GM12878 (cell line): Measurements from ENCODE around the gene APOO. TPM values are rescaled to one million over a fixed set of nuclear protein-coding genes. Genes with fewer than 3 reads are reported as not detected.

ENCODE experiments used
- ATAC-seq: fragments of 200-7000 bp; cut with Tn5 transposase; 3 replicates; pipeline ENCODE4 v1.9.1; 2020; ENCODE audit warnings: mild to moderate bottlenecking, moderate library complexity
- BruUV-seq: library from RNA; stranded (reverse); fragments of 400-500 nt; replicated peaks from 2 replicates; lab custom pipeline; 2021; lab: Mats Ljungman, UMichigan
- CTCF ChIA-PET: fragments of 300-600 bp; sonication (Branson Sonifier 250); formaldehyde crosslinking; extraction: SDS; loops from one replicate; lab custom pipeline; 2021; ENCODE audit warnings: inconsistent platforms; lab: Yijun Ruan, JAX
- POLR2A ChIA-PET: fragments of 350-600 bp; formaldehyde crosslinking; extraction: SDS; loops from one replicate; lab custom pipeline; 2021; ENCODE audit warnings: inconsistent platforms; lab: Charles Lee
- RAD21 ChIA-PET: fragments of 300-600 bp; sonication (Branson Sonifier 250); formaldehyde crosslinking; loops from one replicate; lab custom pipeline; 2023; ENCODE audit warnings: antibody characterized with exemption; ENCODE audit not compliant: unreplicated experiment; lab: Charles Lee
- SMC1A ChIA-PET: fragments of 300-600 bp; sonication (Branson Sonifier 250); formaldehyde crosslinking; loops from one replicate; lab custom pipeline; 2023; ENCODE audit not compliant: unreplicated experiment, uncharacterized antibody; lab: Charles Lee
- DNase-seq: peaks from one replicate; pipeline ENCODE4 v3.0.0-alpha.2; 2011; ENCODE audit warnings: low read depth, low spot score
- FAIRE-seq: peaks from 3 replicates; lab custom pipeline; 2011; peaks lifted over from hg19 to GRCh38; lab: Jason Lieb, UNC
- H2AFZ ChIP-seq: 2 replicates; pipeline ENCODE4 v1.6.0; 2011; ENCODE audit warnings: low read depth, low read length, control low read depth; ENCODE audit not compliant: control insufficient read depth
- H3K27ac ChIP-seq: 2 replicates; pipeline ENCODE4 v1.5.1; 2011; ENCODE audit warnings: control low read depth; ENCODE audit not compliant: control insufficient read depth, insufficient read depth
- H3K27me3 ChIP-seq, 2 experiments: replicated peaks in 1 of 2; 2 replicates each; pipeline versions ENCODE4 v1.6.0 to v1.6.1; 2011; ENCODE audit warnings: low read length in 1 of 2; ENCODE audit not compliant: control insufficient read depth in 2 of 2, insufficient read depth in 2 of 2
- H3K36me3 ChIP-seq, 2 experiments: 2 replicates each; pipeline ENCODE4 v1.5.1; 2011; ENCODE audit warnings: low read length in 1 of 2; ENCODE audit not compliant: control insufficient read depth in 2 of 2, insufficient read depth in 2 of 2
- H3K4me1 ChIP-seq: 2 replicates; pipeline ENCODE4 v1.6.1; 2011; ENCODE audit warnings: mild to moderate bottlenecking, low read length, moderate library complexity, mixed read lengths; ENCODE audit not compliant: control insufficient read depth, insufficient read depth
- H3K4me2 ChIP-seq: 2 replicates; pipeline ENCODE4 v1.6.0; 2011; ENCODE audit warnings: control low read depth; ENCODE audit not compliant: control insufficient read depth, insufficient read depth
- H3K4me3 ChIP-seq: fragments of 200-600 bp; sonication (generic); 2 replicates; pipeline ENCODE4 v1.5.1; 2016
- H3K79me2 ChIP-seq: 2 replicates; pipeline ENCODE4 v1.6.0; 2011; ENCODE audit warnings: low read length; ENCODE audit not compliant: control insufficient read depth, insufficient read depth
- H3K9ac ChIP-seq: 2 replicates; pipeline ENCODE4 v1.8.0; 2011; ENCODE audit warnings: low read length, control low read depth, mixed read lengths; ENCODE audit not compliant: control insufficient read depth, insufficient read depth
- H3K9me3 ChIP-seq: replicated peaks from 3 replicates; pipeline ENCODE4 v1.5.1; 2011; ENCODE audit warnings: mild to moderate bottlenecking, low read length; ENCODE audit not compliant: control insufficient read depth, insufficient read depth
- H4K20me1 ChIP-seq: 2 replicates; pipeline ENCODE4 v1.6.0; 2011; ENCODE audit not compliant: control insufficient read depth, insufficient read depth
- CEBPB ChIP-seq, 2 experiments: fragments of 150-350 bp in 1 of 2; IDR thresholded peaks; 2 replicates each; pipeline ENCODE4 v1.6.1; 2012 to 2014; ENCODE audit warnings: low read depth in 2 of 2, low read length in 2 of 2, borderline replicate concordance in 1 of 2, inconsistent platforms in 1 of 2
- CHD2 ChIP-seq: IDR thresholded peaks from 2 replicates; pipeline ENCODE4 v1.6.1; 2011; ENCODE audit warnings: low read depth, low read length, improper control_type of control experiment, borderline replicate concordance
- EP300 ChIP-seq, 2 experiments: fragments of 150-350 bp in 1 of 2; IDR thresholded peaks; 2 replicates each; pipeline ENCODE4 v1.6.1; 2011 to 2012; ENCODE audit warnings: low read depth in 2 of 2, low read length in 2 of 2, borderline replicate concordance in 1 of 2, improper control_type of control experiment in 1 of 2, inconsistent platforms in 1 of 2; ENCODE audit not compliant: control insufficient read depth in 1 of 2
- EZH2 ChIP-seq: IDR thresholded peaks from 2 replicates; pipeline ENCODE4 v1.6.1; 2012; ENCODE audit warnings: low read depth, mild to moderate bottlenecking, control low read depth, inconsistent platforms, low read length, borderline replicate concordance; ENCODE audit not compliant: control insufficient read depth
- NBN ChIP-seq: fragments of 450-650 bp; IDR thresholded peaks from 2 replicates; pipeline ENCODE4 v1.6.1; 2016
- NR2C1 ChIP-seq: fragments of 450-650 bp; IDR thresholded peaks from 2 replicates; pipeline ENCODE4 v1.6.1; 2017; ENCODE audit warnings: antibody characterized with exemption, mild to moderate bottlenecking, moderate library complexity
- POLR2AphosphoS2 ChIP-seq: IDR thresholded peaks from 2 replicates; pipeline ENCODE4 v1.6.1; 2011; ENCODE audit warnings: low read depth, mild to moderate bottlenecking, low read length, improper control_type of control experiment, moderate library complexity
- SMARCA5 ChIP-seq: fragments of 450-650 bp; IDR thresholded peaks from 2 replicates; pipeline ENCODE4 v1.6.1; 2017; ENCODE audit warnings: mild to moderate bottlenecking
- SREBF1 ChIP-seq: IDR thresholded peaks from 2 replicates; pipeline ENCODE4 v1.6.1; 2012; ENCODE audit warnings: mild to moderate bottlenecking, low read length
- ZNF24 ChIP-seq: fragments of 450-650 bp; IDR thresholded peaks from 2 replicates; pipeline ENCODE4 v1.6.1; 2017; ENCODE audit warnings: antibody characterized with exemption, mild to moderate bottlenecking
- WGBS: methylation state at CpG from one replicate; pipeline ENCODE4 v1.1.6; 2016; ENCODE audit warnings: low lambda C conversion rate; ENCODE audit not compliant: insufficient replicate concordance, insufficient coverage; ENCODE audit errors: missing lambda C conversion rate; 5-methylcytosine and 5-hydroxymethylcytosine counted together
- in situ Hi-C: fragments of 300-500 bp; cut with MboI; formaldehyde crosslinking; loops from 9 replicates; pipeline ENCODE4 v1.14.3; 2018; ENCODE audit warnings: mixed read lengths
- intact Hi-C: fragments of 100-400 bp; cut with micrococcal nuclease; formaldehyde crosslinking; loops from one replicate; pipeline ENCODE4 v1.14.2; 2022; ENCODE audit not compliant: unreplicated experiment
- polyA plus RNA-seq, 11 experiments: library from polyadenylated mRNA; depleted of rRNA in 4 of 11; unstranded in 6 of 11; stranded (reverse) in 5 of 11; fragments of >200 nt; fragmentation: Nextera tagmentation in 4 of 11; fragmentation: Illumina TruSeq in 1 of 11; extraction: Ambion mirVana in 4 of 11; extraction: Trizol in 1 of 11; gene quantifications; 1 replicate in 1 of 11; 2 replicates in 10 of 11; pipeline versions ENCODE4 v1.2.1 to v1.2.3, GENCODE V29; 2011 to 2016; ENCODE audit warnings: inconsistent platforms in 2 of 11, missing spikeins in 2 of 11, low read depth in 1 of 11
- total RNA-seq, 4 experiments: library from RNA; depleted of rRNA in 3 of 4; stranded (reverse); fragments of >200 nt in 3 of 4; fragmentation: Illumina TruSeq in 1 of 4; extraction: Trizol in 1 of 4; gene quantifications; 2 replicates each; pipeline versions ENCODE4 v1.2.1 to v1.2.3, GENCODE V29; 2013 to 2021
- TF ChIP-seq, protein P1 (sequence below): IDR thresholded peaks from 2 replicates; pipeline ENCODE4 v1.6.1; 2012; ENCODE audit warnings: low read depth, low read length, improper control_type of control experiment
- TF ChIP-seq, protein P2 (sequence below): fragments of 450-650 bp; IDR thresholded peaks from 2 replicates; pipeline ENCODE4 v1.6.1; 2017; ENCODE audit warnings: low read depth, mild to moderate bottlenecking, moderate library complexity
- TF ChIP-seq, protein P3 (sequence below): fragments of 450-650 bp; IDR thresholded peaks from 2 replicates; pipeline ENCODE4 v1.6.1; 2017; ENCODE audit warnings: mild to moderate bottlenecking
- TF ChIP-seq, protein P4 (sequence below), 3 experiments: IDR thresholded peaks in 2 of 3; conservative IDR thresholded peaks in 1 of 3; 2 replicates each; pipeline ENCODE4 v1.5.1; 2011; ENCODE audit warnings: low read depth in 3 of 3, low read length in 3 of 3, mild to moderate bottlenecking in 3 of 3, control low read depth in 2 of 3, moderate library complexity in 2 of 3, inconsistent platforms in 1 of 3, mixed read lengths in 1 of 3; ENCODE audit not compliant: control insufficient read depth in 2 of 3, insufficient read depth in 1 of 3; ENCODE audit errors: extremely low read depth in 1 of 3

APOO gene
- total and polyA plus RNA-seq, 10 of the 15 experiments (the other 5 are each of a cell fraction or from before 2014, with no cell fraction given): 20.7 to 68.7 (median 35.5) TPM

DNA sequence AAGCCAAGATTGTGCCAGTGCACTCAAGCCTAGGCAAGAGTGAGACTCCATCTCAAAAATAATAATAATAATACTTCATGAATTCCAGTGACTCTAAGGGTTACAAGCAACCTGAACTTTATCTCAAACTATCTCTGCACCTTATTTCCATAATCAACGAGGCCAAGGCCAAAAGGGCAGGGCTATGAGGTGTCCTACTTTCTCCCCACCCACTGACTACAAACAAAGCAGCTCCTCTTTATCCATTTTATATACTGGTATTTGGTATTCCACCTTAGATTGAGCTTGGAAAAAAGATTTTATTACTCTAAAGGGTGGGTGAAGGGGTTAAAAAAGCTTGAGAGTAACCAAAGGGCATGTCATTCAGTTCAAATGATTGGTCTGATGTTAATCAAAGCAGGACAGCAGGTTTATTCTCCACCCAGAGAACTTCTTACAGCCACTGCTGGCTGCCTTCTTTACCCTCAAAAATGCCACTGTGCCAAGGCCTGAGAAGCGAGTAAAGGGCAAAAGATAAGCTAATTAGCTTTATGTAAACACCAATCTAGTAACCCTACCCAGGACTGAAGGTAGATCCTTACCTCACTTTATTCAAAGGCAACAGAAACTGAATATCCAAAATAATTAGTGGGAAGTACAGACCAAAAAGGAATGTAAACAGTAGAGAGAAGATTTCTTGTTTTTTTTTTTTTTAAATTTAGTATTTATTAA, 28.2 kb downstream of the APOO start:
- H3K4me1 ChIP-seq: no peaks in the 10 kb centered on the region
- no peaks in the 10 kb centered on the region for H3K27me3 ChIP-seq
- SMC1A ChIA-PET: interaction anchor here (1.4 kb wide), 1 partner anchor 8 kb away, joined by 3 read pairs; no protein-coding TSS in a partner anchor
- POLR2A ChIA-PET: no interaction called here
- no peak overlapping the region for H2AFZ ChIP-seq
- no peak overlapping the region for H3K4me3 ChIP-seq
- no peaks in the 10 kb centered on the region for H3K79me2 ChIP-seq
- ATAC-seq (no peak), FAIRE-seq (no peak), DNase-seq (no peak)
- no peak overlapping the region for H3K4me2 ChIP-seq
- intact Hi-C loops (no loop called here), in situ Hi-C loops (no loop called here)
- WGBS: 54% methylated on average over 2 of the region's 2 CpGs
- H3K36me3 ChIP-seq: no peaks in the 10 kb centered on the region
- no peak overlapping the region for H3K9ac ChIP-seq
- CTCF ChIA-PET: interaction anchor here (1.0 kb wide), 1 partner anchor 22 kb away, joined by 5 read pairs; no protein-coding TSS in a partner anchor
- H3K9me3 ChIP-seq: no peaks in the 10 kb centered on the region
- no peaks in the 10 kb centered on the region for H4K20me1 ChIP-seq
- BruUV-seq: no TSS peak
- no peak overlapping the region for H3K27ac ChIP-seq
- RAD21 ChIA-PET: interaction anchor here (0.7 kb wide), 1 partner anchor 41 kb away, joined by 3 read pairs; no protein-coding TSS in a partner anchor
- no peak for TF ChIP-seq NR2C1
- no peak for TF ChIP-seq CEBPB (IDR thresholded peaks at IDR 0.05; ENCODE audit: borderline replicate concordance in 1 of 2, low read depth in 2 of 2, low read length in 2 of 2)
- TF ChIP-seq SMARCA5: no peak
- TF ChIP-seq, protein P1, sequence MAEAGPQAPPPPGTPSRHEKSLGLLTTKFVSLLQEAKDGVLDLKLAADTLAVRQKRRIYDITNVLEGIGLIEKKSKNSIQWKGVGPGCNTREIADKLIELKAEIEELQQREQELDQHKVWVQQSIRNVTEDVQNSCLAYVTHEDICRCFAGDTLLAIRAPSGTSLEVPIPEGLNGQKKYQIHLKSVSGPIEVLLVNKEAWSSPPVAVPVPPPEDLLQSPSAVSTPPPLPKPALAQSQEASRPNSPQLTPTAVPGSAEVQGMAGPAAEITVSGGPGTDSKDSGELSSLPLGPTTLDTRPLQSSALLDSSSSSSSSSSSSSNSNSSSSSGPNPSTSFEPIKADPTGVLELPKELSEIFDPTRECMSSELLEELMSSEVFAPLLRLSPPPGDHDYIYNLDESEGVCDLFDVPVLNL: no peak
- TF ChIP-seq, protein P2, sequence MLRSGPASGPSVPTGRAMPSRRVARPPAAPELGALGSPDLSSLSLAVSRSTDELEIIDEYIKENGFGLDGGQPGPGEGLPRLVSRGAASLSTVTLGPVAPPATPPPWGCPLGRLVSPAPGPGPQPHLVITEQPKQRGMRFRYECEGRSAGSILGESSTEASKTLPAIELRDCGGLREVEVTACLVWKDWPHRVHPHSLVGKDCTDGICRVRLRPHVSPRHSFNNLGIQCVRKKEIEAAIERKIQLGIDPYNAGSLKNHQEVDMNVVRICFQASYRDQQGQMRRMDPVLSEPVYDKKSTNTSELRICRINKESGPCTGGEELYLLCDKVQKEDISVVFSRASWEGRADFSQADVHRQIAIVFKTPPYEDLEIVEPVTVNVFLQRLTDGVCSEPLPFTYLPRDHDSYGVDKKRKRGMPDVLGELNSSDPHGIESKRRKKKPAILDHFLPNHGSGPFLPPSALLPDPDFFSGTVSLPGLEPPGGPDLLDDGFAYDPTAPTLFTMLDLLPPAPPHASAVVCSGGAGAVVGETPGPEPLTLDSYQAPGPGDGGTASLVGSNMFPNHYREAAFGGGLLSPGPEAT: no peak
- no peak for TF ChIP-seq NBN
- TF ChIP-seq, protein P3, sequence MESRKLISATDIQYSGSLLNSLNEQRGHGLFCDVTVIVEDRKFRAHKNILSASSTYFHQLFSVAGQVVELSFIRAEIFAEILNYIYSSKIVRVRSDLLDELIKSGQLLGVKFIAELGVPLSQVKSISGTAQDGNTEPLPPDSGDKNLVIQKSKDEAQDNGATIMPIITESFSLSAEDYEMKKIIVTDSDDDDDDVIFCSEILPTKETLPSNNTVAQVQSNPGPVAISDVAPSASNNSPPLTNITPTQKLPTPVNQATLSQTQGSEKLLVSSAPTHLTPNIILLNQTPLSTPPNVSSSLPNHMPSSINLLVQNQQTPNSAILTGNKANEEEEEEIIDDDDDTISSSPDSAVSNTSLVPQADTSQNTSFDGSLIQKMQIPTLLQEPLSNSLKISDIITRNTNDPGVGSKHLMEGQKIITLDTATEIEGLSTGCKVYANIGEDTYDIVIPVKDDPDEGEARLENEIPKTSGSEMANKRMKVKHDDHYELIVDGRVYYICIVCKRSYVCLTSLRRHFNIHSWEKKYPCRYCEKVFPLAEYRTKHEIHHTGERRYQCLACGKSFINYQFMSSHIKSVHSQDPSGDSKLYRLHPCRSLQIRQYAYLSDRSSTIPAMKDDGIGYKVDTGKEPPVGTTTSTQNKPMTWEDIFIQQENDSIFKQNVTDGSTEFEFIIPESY: no peak
- TF ChIP-seq EP300 (IDR thresholded peaks at IDR 0.05; ENCODE audit: borderline replicate concordance in 1 of 2, control insufficient read depth in 1 of 2, low read depth in 2 of 2, low read length in 2 of 2): no peak
- no peak for TF ChIP-seq SREBF1
- no peak for TF ChIP-seq EZH2
- TF ChIP-seq, protein P4, sequence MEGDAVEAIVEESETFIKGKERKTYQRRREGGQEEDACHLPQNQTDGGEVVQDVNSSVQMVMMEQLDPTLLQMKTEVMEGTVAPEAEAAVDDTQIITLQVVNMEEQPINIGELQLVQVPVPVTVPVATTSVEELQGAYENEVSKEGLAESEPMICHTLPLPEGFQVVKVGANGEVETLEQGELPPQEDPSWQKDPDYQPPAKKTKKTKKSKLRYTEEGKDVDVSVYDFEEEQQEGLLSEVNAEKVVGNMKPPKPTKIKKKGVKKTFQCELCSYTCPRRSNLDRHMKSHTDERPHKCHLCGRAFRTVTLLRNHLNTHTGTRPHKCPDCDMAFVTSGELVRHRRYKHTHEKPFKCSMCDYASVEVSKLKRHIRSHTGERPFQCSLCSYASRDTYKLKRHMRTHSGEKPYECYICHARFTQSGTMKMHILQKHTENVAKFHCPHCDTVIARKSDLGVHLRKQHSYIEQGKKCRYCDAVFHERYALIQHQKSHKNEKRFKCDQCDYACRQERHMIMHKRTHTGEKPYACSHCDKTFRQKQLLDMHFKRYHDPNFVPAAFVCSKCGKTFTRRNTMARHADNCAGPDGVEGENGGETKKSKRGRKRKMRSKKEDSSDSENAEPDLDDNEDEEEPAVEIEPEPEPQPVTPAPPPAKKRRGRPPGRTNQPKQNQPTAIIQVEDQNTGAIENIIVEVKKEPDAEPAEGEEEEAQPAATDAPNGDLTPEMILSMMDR (IDR thresholded peaks at IDR 0.05 in 2 of 3, conservative IDR thresholded peaks at IDR 0.05 in 1 of 3; ENCODE audit: control insufficient read depth in 2 of 3, extremely low read depth in 1 of 3, insufficient read depth in 1 of 3, low read depth in 3 of 3, low read length in 3 of 3): no peak
- no peak for TF ChIP-seq ZNF24
- TF ChIP-seq POLR2AphosphoS2: no peak
- no peak for TF ChIP-seq CHD2
